ENCODE results near the gene ANOS1.

DNA sequence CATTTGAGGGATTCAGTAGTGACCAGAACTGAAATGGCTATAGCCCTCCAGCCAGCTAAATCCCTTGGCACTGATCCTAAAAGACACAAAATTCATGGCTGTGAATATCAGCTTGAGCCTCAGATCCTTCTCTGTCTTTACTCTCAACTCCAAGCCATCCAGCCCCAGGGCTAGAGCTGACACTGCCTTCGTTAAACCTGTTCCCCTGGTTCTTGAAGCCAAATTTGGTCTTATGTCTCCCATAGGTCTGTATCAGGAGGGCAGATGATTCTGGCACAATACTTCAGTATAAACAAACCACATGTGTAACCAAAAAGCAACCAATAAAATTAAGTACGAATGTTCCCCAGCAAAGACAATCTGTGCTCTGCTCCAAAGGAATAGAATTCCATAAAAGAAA is 78.0 kb downstream of the ANOS1 start:
- TF ChIP-seq SPI1 (IDR thresholded peaks at IDR 0.05; ENCODE audit: borderline replicate concordance, low read depth), result no peak
- TF ChIP-seq, protein P1, sequence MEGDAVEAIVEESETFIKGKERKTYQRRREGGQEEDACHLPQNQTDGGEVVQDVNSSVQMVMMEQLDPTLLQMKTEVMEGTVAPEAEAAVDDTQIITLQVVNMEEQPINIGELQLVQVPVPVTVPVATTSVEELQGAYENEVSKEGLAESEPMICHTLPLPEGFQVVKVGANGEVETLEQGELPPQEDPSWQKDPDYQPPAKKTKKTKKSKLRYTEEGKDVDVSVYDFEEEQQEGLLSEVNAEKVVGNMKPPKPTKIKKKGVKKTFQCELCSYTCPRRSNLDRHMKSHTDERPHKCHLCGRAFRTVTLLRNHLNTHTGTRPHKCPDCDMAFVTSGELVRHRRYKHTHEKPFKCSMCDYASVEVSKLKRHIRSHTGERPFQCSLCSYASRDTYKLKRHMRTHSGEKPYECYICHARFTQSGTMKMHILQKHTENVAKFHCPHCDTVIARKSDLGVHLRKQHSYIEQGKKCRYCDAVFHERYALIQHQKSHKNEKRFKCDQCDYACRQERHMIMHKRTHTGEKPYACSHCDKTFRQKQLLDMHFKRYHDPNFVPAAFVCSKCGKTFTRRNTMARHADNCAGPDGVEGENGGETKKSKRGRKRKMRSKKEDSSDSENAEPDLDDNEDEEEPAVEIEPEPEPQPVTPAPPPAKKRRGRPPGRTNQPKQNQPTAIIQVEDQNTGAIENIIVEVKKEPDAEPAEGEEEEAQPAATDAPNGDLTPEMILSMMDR (IDR thresholded peaks at IDR 0.05; ENCODE audit: insufficient read depth, low read length), result no peak
